Ureter (tissue), 1 donor: Measurements from ENCODE around the gene TMED4. TPM values are rescaled to one million over a fixed set of nuclear protein-coding genes. Genes with fewer than 3 reads are reported as not detected.
A peak's percentile ranks its signal among the peaks of the same experiment; 100 is the strongest.

ENCODE experiments used
- DNase-seq: peaks from one replicate; pipeline ENCODE4 v3.0.0-alpha.2; 2020; ENCODE audit warnings: low spot score
- total RNA-seq: library from RNA; stranded (reverse); gene quantifications from one replicate; pipeline ENCODE4 v1.2.4, GENCODE V29; 2023
- donor health status: DM: yes; HTN: yes; CAD: no.

The TMED4 gene
- total RNA-seq, result 105 TPM

DNA sequence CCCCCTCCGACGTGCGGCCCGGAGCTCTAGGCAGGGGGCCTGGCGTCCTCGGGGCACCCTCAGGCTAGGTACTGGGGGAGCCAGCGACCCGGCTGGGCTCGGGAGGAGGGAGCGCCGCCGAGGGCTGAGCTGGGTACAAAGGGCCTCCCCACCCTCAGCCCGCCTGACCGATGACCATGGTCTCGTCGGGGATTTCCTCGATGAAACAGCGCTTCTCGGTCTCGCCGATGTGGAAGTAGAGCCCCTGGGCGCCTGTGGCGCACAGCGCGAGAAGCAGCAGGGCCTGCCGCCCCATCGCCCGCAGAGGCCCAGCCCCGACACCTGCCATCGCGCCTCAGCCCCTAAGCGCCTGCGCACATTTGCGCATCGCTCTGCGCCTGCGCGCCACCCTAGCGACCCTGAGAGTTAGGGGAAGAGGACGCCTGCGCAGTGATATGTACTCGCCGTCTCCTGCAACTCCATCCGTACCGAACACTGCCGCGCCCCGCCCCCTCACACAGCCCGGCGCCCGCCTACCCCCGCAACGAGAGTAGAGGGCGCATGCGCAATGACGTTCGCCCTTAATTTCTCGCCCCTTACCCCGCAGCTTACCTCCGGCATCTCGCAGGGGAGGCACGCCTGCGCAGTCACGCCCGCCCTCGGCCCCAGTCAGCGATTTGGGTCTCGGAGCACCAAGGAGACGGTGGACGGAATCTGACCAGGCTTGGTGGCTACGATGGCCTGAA lies at the start of gene TMED4:
TMED4 (minus strand) TSS at position 353 of the 725 bp plus-strand sequence; CDS start at position 328, 25 bp downstream.
- DNase-seq, result peak; percentile 100

DNA sequence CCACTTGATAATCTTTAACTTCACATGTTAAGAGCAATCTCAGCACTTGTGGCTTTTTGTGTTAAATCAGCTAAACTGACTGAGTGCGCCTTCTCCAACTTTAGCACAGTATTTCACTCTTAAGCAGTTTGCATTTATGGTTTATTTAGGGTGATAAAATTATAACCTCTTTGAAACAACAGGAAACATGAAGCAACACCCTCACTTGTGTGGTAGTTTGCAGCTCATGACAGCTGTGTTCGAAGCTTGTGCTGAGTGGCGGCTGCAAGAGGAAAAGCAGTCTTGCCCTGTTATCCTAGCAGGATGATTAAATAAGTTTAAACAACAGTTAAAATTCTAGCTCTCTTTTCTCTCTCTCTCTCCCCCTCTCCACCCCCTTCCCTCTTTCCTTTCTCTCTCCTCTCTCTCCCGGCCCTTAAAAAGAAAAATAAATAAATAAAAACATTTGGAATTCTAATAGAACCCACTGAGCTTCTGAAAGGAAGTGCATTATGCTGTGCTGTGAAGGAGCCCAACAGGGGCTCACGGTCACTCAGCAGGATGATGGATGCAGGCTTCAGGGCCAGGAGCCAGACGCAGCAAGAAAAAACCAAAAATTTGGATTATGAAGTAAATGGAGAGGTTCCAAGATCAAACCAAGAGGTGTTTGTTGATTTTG lies 49.6 kb upstream of the TMED4 start:
- no peak for DNase-seq

DNA sequence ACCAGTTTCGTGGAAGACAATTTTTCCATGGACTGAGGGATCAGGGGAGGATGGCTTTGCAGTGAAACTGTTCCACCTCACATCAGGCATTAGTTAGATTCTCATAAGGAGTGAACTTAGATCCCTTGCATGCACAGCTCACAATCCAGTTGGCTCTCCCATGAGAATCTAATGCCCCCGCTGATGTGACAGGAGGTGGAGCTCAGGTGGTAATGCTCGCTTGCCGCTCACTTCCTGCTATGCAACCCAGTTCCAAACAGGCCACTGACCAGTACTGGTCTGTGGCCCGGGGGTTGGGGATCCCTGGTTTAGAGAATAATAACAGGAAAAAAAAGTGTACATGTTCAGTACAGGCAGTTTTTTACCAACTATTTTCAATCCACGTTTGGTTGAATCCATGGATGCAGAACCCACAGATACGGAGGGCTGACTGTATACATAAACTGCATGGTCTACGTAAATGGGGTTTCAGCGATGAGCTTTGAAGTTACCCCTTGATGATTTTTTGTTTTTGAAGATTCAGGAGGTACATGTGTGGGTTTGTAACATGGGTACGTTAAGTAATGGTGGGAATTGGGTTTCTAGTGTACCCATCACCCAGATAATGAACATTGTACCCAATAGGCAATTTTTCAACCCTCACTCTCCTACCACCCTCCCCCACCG lies 48.9 kb upstream of the TMED4 start:
- DNase-seq, result no peak

DNA sequence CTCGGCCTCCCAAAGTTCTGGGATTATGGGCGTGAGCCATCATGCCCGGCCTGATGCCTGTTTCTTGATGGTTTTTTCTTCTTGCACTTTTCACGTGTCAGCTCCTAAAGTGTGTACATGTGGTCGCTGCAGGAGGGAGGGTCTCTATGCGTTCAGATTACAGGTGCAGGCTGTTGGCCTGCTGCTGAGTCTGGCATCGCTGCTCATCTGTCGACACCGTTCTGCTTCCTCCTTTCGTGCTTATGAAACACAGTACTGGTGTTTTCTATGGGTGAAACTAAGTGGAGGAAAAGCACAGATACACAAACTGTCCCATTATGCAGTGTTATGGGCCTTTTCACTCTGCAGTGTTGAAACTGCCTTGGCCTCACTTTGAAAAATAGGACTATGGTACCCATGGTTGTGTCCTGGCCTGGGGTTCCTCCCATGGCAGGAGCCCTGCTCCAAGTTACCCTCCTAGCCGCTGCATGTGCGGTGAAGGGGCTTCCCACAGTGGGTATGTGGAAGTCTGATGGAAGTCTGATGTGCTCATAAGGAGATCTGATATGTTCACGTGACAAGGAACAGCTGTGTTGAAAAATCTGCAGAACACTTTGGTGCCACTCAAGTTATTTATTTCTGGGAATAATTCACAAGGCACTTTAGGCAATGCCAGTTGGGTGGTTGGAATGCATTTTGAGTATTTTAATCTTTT lies 47.9 kb upstream of the TMED4 start:
- no peak for DNase-seq

DNA sequence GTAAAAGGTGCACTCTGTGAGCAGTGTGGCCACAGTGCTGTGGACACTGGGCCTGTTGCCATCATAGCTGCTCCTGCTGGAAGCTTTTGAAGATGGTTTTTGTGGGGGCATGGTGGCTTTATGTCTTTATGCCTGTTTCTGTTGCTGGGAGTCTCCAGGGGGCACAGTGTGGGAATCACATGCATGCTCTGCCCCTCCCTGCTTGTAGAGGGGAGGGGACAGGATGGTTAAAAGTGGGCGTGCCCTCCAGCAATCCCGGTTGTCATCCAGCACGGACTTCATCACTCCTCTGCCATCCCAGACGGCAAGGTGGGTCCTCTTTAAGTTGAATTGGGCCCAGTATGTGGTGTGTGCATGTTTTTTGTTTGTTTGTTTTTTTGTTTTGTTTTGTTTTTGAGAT lies 44.6 kb upstream of the TMED4 start:
- no peak for DNase-seq

DNA sequence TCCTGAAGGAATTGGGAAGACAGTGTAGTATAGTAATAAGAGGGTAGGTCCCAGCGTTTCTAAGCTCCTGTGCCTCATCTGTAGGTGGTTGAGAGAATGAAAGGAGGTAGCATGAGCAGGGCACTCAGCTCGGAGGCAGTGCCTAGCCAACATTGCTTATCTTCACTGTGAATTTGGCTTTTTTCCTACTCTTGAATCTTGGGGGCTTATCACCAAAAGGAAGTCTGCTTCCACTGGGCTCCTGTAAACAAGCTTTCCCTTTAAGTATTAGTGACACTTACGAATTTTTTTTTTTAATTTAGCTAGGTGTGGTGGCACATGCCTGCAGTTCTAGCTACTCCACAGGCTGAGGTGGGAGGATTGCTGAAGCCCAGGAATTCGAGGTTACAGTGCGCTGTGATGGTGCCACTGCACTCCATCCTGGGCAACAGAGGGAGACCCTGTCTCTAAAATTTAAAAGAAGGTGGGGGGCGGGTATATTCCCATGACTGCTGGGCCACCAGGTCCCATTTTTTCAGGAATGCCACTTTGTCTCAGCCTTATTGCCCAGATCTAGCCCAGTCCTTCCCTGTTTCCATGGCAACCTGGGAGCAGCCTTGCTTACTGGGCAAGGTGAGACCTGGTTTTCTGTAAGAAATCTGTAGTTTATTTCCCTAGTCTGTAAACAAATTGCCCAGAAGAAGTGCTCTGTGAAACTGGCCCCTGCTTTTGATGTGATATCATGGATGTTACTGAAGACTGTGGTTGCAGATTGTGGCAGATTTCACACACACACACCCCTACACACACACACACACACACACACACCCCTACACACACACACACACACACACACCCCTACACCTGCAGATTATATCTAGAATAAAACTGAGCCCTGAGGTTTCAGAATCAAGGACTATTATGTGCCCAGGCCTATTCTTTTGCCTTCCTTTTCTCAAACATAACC lies 43.8 kb upstream of the TMED4 start:
- no peak for DNase-seq

DNA sequence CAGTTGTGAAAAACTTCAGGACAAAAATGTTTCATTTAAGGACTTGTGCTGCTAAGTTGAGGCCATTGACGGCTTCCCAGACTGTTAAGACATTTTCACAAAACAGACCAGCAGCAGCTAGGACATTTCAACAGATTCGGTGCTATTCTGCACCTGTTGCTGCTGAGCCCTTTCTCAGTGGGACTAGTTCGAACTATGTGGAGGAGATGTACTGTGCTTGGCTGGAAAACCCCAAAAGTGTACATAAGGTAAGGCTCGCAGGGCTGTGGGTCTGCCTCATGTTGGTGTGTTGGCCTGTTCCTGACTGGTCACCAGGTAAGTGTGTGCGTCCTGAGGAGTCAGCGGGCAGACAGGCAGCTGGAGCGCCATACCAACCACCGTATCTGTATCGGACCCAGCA lies 42.3 kb upstream of the TMED4 start:
- DNase-seq, result no peak

DNA sequence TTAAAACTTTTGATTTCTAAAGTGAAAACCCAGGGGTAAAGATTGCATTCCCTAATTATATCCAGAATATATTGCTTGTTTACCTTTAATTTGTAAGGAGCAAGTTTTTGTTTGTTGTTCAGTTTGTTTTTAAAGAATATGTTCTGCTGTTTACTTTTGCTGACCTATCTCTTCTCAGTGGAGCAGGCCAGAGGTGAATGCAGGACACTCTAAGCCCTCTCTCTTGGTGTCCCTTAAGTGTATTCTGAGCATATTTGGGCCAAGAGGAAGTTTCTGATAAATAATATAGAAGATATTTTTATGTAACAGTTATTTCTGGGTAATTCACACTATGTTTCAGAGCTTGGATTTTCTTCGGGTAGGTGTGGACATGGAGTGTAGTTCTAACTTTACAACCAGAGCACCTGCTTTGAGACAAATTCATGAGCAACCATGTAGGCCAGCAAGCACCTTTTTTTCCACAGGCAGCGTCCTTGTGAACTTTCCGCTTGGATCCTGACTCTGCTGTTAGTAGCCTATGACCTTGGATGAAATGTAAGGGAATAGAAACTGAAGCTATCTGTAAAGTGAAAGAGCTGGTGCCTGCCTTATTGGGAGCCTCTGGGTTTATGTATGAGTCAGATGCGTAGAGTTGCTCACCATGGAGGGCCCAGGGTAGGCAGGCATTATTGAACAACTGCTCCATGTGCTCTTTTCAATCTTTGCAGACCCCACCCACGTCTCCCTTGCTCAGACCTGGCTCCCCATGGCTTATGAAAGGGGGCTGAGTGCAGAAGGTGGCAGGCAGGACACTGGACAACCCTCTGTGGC lies 40.5 kb upstream of the TMED4 start:
- no peak for DNase-seq

DNA sequence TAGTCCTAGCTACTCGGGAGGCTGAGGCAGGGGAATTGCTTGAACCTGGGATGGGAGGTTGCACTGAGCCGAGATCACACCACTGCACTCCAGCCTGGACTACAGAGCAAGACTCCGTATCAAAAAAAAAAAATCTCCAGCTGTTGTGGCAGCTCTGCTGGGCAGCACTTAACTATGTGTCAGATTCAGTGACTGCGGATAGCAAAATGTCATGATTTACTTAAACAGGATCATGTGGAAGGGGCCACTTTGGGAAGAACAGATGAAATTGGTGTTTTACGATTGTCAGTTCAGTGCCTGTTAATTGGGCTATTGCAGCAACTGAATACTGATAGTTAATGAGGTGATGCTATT lies 39.7 kb upstream of the TMED4 start:
- no peak for DNase-seq

DNA sequence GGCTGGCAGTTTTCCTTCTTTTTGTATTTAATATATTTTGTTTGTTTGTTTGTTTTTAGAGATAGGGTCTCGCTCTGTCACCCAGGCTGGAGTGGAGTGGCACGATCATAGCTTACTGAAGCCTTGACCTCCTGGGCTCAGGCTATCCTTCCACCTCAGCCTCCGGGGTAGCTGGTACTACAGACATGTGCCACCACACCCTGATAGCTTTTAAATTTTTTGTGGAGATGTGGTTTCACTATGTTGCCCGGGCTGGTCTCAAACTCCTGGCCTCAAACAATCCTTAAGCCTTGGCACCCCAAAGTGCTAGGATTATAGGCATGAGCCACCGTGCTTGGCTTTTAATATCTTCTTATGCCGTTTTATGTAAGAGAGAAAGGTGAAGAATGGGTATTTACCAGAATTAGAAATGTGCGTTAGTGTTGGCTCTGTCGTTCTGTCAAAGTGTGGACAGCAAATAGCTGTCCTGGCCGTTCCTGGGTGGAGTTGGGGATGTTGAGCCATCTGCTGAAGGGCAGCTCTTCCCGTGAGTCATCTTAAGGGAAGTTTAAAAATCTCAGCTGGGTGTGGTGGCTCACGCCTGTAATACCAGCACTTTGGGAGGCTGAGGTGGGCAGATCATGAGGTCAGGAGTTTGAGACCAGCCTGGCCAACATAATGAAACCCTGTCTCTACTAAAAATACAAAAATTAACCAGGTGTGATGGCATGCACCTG lies 39.2 kb upstream of the TMED4 start:
- DNase-seq, result no peak

DNA sequence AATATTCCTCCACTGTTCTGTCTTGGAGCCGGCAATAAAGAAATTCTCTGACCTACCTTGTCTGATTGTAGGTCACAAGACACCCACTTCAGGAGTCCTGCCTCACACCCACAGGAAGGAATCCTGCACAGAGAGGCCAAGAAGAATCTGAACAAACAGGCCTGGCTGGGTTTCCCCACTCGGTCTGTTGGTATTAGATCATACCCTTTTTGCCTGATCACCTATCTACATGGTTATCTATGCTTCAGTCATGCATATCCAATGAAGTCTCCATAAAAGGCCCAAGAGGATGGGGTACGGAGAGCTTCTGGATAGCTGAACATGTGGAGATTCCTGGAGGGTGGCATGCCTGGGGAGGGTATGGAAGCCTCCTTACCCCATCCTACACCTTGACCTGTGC lies 36.7 kb upstream of the TMED4 start:
- peak; percentile 79 for DNase-seq

DNA sequence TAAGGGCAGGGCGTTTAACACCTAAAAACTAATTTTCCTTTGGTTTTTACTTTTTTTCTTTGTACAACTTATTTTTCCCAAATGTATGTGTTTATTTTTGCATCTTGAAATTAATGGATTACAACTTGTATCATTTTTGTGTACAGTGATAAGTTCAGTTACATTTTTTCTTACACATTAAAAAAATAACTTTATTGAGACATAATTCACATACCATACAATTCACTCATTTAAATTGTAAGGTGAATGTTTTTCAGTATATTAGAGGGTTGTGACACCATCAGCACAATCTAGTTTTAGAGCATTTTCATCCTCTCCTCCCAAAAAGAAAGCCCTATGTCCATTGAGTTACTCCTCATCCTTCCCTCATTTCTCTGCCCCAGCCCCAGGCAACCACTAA lies 36.0 kb upstream of the TMED4 start:
- no peak for DNase-seq

DNA sequence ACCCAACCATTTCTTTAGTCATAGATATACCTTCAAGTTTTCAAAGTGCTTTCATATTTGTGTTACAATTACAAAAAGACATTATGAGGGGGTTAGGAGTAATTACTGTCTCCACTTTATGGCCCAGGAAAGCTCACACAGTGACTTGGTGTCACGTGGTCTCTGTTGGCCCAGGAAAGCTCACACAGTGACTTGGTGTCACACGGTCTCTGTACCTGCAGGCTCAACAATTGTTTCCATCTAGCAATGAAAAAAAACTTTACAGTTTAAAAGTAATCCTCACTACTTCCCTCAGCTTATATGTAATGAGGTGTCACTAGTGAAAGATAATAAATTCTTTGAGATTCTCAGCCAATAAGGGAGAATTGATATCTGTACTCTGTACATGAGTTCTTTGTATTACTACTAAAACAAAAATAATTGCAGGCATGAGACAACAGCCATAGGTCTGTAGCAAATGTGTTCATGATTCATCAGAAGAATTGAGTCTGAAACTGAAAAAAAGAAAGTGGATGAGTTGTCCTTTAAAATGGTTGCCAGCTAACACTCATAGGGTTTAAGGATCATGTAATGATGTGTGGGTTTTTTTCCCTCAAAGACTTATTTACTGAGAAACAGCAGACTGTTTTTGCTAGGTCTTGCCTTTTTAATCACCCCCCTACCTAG lies 35.3 kb upstream of the TMED4 start:
- no peak for DNase-seq

DNA sequence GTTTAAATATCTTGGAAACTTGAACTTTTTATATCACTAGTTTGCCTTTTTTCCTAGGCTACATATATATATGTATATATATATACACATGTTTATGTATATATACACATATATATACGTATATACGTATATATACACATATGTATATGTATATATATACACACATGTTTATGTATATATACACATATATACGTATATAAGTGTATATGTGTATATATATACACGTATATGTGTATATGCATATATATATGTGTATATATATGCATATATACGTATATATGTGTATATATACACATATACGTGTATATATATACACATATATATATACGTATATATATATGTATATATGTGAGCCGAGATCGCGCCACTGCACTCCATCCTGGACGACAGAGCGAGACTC lies 34.5 kb upstream of the TMED4 start:
- no peak for DNase-seq

DNA sequence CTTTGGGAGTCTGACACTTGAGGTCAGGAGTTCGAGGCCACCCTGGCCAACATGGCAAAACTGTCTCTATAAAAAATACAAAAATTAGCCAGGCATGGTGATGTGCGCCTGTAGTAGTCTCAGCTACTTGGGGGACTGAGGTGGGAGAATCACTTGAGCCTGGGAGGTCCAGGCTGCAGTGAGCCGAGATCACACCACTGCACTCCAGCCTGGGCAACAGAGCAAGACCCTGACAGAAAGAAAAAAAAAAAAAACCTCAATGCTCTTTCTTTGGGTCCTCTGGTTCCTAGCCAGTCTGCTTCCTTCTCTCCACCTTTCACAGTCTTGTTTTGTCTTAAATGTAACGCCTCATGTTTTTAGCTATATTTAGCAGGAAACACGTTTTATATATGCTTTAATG lies 33.8 kb upstream of the TMED4 start:
- no peak for DNase-seq

DNA sequence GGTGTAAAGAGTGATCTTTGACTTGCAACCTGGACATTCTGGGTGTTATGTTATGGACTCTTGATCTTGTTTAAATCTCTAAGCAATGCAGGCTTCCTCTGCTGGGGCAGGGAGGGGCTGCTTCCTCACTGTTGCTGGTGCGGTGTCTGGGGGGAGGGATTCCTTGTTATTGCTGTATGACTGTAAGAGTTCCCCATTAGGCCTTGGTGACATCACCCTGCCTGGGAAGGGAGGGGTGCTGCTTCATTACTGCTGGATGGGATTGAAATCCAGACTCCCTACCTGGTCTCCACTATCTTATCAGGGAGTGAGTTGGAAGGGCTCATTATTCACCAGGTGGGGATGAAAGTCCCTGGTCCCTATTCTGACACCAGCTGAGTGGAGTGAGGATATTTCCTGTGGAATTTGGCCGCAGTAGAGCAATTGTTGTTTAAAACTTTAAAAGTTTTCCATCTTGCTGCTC lies 33.1 kb upstream of the TMED4 start:
- DNase-seq, result no peak

DNA sequence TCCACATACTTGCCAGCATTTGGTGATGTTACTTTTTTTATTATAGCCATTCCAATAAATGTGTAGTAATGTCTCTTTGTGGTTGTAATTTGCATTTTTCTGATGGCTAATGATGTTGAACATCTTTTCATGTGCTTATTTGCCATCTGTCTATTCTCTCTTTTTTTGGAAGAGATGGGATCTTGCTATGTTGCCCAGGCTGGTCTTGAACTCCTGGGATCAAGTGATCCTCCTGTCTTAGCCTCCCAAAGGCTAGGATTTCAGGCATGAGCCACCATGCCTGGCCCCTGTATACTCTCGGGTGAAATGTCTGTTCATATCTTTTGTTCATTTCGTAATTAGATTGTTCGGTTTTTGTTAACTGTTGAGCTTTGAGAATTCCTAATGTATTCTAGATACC lies 27.8 kb upstream of the TMED4 start:
- DNase-seq, result no peak

DNA sequence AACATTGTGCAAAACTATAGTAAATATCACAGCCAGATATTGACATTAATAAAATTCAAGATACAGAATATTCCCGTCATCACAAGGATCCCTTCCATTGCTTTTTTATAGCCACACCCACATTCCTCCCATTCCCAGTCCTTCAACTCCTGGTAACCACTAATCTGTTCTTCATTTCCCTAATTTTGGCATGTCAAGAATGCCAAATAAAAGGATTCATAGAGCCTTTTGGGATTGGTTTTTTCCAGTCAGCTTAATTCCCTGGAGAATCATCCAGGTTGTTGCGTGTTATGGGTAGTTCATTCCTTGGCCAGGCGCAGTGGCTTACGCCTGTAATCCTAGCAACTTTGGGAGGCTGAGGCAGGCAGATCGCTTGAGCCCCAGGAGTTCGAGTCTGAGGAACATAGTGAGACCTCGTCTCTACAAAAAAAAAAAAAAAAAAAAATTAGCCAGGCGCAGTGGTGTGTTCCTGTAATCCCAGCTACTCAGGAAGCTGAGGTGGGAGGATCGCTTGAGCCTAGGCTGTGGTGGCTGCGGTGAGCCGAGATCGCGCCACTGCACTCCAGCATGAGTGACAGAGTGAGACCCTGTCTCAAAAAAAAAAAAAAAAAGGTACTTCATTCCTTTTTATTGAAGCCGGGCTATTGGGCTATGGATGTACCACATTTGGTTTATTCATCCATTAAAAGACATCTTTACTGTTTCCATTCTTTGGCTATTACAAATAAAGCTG lies 27.1 kb upstream of the TMED4 start:
- DNase-seq, result no peak
